Measurements from ENCODE around the gene ISOC1.
A peak's percentile ranks its signal among the peaks of the same experiment; 100 is the strongest.

ISOC1 gene

GRCh38 chr5:129104915-129105455 is 10.4 kb downstream of the ISOC1 start:
- FAIRE-seq, result no peak
- no peak for DNase-seq (ENCODE audit: insufficient read length, low spot score)
- TF ChIP-seq TAF1 (IDR thresholded peaks at IDR 0.05; ENCODE audit: low read depth, low read length), result no peak
- no peak for TF ChIP-seq POLR2A (IDR thresholded peaks at IDR 0.05; ENCODE audit: low read depth, low read length)
- TF ChIP-seq POLR2AphosphoS5 (IDR thresholded peaks at IDR 0.05; ENCODE audit: low read depth, low read length), result no peak
- no peak for TF ChIP-seq SPI1 (IDR thresholded peaks at IDR 0.05; ENCODE audit: low read depth, low read length)
- TF ChIP-seq POU2F2 (IDR thresholded peaks at IDR 0.05; ENCODE audit: low read depth, low read length), result no peak
- TF ChIP-seq PAX5 (IDR thresholded peaks at IDR 0.05; ENCODE audit: insufficient read depth, low read length, severe bottlenecking), result no peak

- DNase-seq (ENCODE audit: insufficient read length, low spot score) (no peak), FAIRE-seq (no peak)
- no peak for TF ChIP-seq POLR2A (IDR thresholded peaks at IDR 0.05; ENCODE audit: low read depth, low read length)
- no peak for TF ChIP-seq SPI1 (IDR thresholded peaks at IDR 0.05; ENCODE audit: low read depth, low read length)
- TF ChIP-seq POLR2AphosphoS5 (IDR thresholded peaks at IDR 0.05; ENCODE audit: low read depth, low read length), result no peak
- no peak for TF ChIP-seq POU2F2 (IDR thresholded peaks at IDR 0.05; ENCODE audit: low read depth, low read length)
- no peak for TF ChIP-seq TAF1 (IDR thresholded peaks at IDR 0.05; ENCODE audit: low read depth, low read length)
- no peak for TF ChIP-seq PAX5 (IDR thresholded peaks at IDR 0.05; ENCODE audit: insufficient read depth, low read length, severe bottlenecking)
These were observed 13.1 kb downstream of the ISOC1 start for GRCh38 chr5:129107637-129108036.

GRCh38 chr5:129110742-129111141 is 16.2 kb downstream of the ISOC1 start:
- no peak for TF ChIP-seq SPI1 (IDR thresholded peaks at IDR 0.05; ENCODE audit: low read depth, low read length)
- no peak for DNase-seq (ENCODE audit: insufficient read length, low spot score)
- FAIRE-seq, result no peak

- DNase-seq (ENCODE audit: insufficient read length, low spot score), result no peak
- TF ChIP-seq PAX5 (IDR thresholded peaks at IDR 0.05; ENCODE audit: insufficient read depth, low read length, severe bottlenecking) (no peak), SPI1 (IDR thresholded peaks at IDR 0.05; ENCODE audit: low read depth, low read length) (peak; percentile 71)
These were observed 16.8 kb downstream of the ISOC1 start for GRCh38 chr5:129111351-129111750.

GRCh38 chr5:129112295-129112694 is 17.7 kb downstream of the ISOC1 start:
- no peak for DNase-seq (ENCODE audit: insufficient read length, low spot score)
- no peak for FAIRE-seq
- TF ChIP-seq SPI1 (IDR thresholded peaks at IDR 0.05; ENCODE audit: low read depth, low read length), result no peak
- no peak for TF ChIP-seq POLR2AphosphoS5 (IDR thresholded peaks at IDR 0.05; ENCODE audit: low read depth, low read length)

More at GRCh38 chr5:129111351-129111750, 16.8 kb downstream of the ISOC1 start:
- FAIRE-seq, result no peak

- no peak for TF ChIP-seq PAX5 (IDR thresholded peaks at IDR 0.05; ENCODE audit: insufficient read depth, low read length, severe bottlenecking)
- TF ChIP-seq POU2F2 (IDR thresholded peaks at IDR 0.05; ENCODE audit: low read depth, low read length), result no peak
- TF ChIP-seq SPI1 (IDR thresholded peaks at IDR 0.05; ENCODE audit: low read depth, low read length), result no peak
- TF ChIP-seq POLR2AphosphoS5 (IDR thresholded peaks at IDR 0.05; ENCODE audit: low read depth, low read length), result no peak
- TF ChIP-seq POLR2A (IDR thresholded peaks at IDR 0.05; ENCODE audit: low read depth, low read length), result no peak
- no peak for TF ChIP-seq TAF1 (IDR thresholded peaks at IDR 0.05; ENCODE audit: low read depth, low read length)
- DNase-seq (ENCODE audit: insufficient read length, low spot score) (no peak), FAIRE-seq (no peak)
These were observed 19.3 kb downstream of the ISOC1 start for GRCh38 chr5:129113867-129114266.

- FAIRE-seq, result no peak
These were observed 20.1 kb downstream of the ISOC1 start for GRCh38 chr5:129114539-129115193.

GRCh38 chr5:129115680-129116079 is 21.1 kb downstream of the ISOC1 start:
- TF ChIP-seq POLR2AphosphoS5 (IDR thresholded peaks at IDR 0.05; ENCODE audit: low read depth, low read length), result no peak
- TF ChIP-seq SPI1 (IDR thresholded peaks at IDR 0.05; ENCODE audit: low read depth, low read length), result no peak
- no peak for TF ChIP-seq POLR2A (IDR thresholded peaks at IDR 0.05; ENCODE audit: low read depth, low read length)
- TF ChIP-seq PAX5 (IDR thresholded peaks at IDR 0.05; ENCODE audit: insufficient read depth, low read length, severe bottlenecking), result no peak
- no peak for TF ChIP-seq TAF1 (IDR thresholded peaks at IDR 0.05; ENCODE audit: low read depth, low read length)
- no peak for TF ChIP-seq POU2F2 (IDR thresholded peaks at IDR 0.05; ENCODE audit: low read depth, low read length)
- FAIRE-seq (no peak), DNase-seq (ENCODE audit: insufficient read length, low spot score) (no peak)

More at GRCh38 chr5:129114539-129115193, 20.1 kb downstream of the ISOC1 start:
- no peak for DNase-seq (ENCODE audit: insufficient read length, low spot score)
- TF ChIP-seq TAF1 (IDR thresholded peaks at IDR 0.05; ENCODE audit: low read depth, low read length) (no peak), POU2F2 (IDR thresholded peaks at IDR 0.05; ENCODE audit: low read depth, low read length) (no peak), PAX5 (IDR thresholded peaks at IDR 0.05; ENCODE audit: insufficient read depth, low read length, severe bottlenecking) (no peak), SPI1 (IDR thresholded peaks at IDR 0.05; ENCODE audit: low read depth, low read length) (no peak), POLR2A (IDR thresholded peaks at IDR 0.05; ENCODE audit: low read depth, low read length) (no peak), POLR2AphosphoS5 (IDR thresholded peaks at IDR 0.05; ENCODE audit: low read depth, low read length) (no peak)

- TF ChIP-seq POLR2A (IDR thresholded peaks at IDR 0.05; ENCODE audit: low read depth, low read length) (no peak), SPI1 (IDR thresholded peaks at IDR 0.05; ENCODE audit: low read depth, low read length) (no peak)
- DNase-seq (ENCODE audit: insufficient read length, low spot score) (no peak), FAIRE-seq (no peak)
These were observed 22.2 kb downstream of the ISOC1 start for GRCh38 chr5:129116797-129117196.

GRCh38 chr5:129118405-129118804 is 23.9 kb downstream of the ISOC1 start:
- DNase-seq (ENCODE audit: insufficient read length, low spot score) (no peak), FAIRE-seq (no peak)
- no peak for TF ChIP-seq POLR2A (IDR thresholded peaks at IDR 0.05; ENCODE audit: low read depth, low read length)
- TF ChIP-seq TAF1 (IDR thresholded peaks at IDR 0.05; ENCODE audit: low read depth, low read length), result no peak
- no peak for TF ChIP-seq SPI1 (IDR thresholded peaks at IDR 0.05; ENCODE audit: low read depth, low read length)
- no peak for TF ChIP-seq POU2F2 (IDR thresholded peaks at IDR 0.05; ENCODE audit: low read depth, low read length)
- TF ChIP-seq POLR2AphosphoS5 (IDR thresholded peaks at IDR 0.05; ENCODE audit: low read depth, low read length), result no peak
- no peak for TF ChIP-seq PAX5 (IDR thresholded peaks at IDR 0.05; ENCODE audit: insufficient read depth, low read length, severe bottlenecking)
